H9 (cell line): ENCODE data around the gene WDFY1. TPM values are rescaled to one million over a fixed set of nuclear protein-coding genes. Genes with fewer than 3 reads are reported as not detected.

Experiments
- DNase-seq: peaks from one replicate; pipeline ENCODE4 v3.0.0-alpha.2; 2017
- H2AFZ ChIP-seq: one replicate; pipeline ENCODE4 v1.6.1; 2013; ENCODE audit warnings: mild to moderate bottlenecking, low read length, control low read depth, moderate library complexity
- H2AK5ac ChIP-seq: 2 replicates; pipeline ENCODE4 v1.6.1; 2013; ENCODE audit warnings: low read length, control low read depth, mixed read lengths; ENCODE audit not compliant: insufficient read length
- H2BK120ac ChIP-seq: one replicate; pipeline ENCODE4 v1.6.1; 2013; ENCODE audit warnings: low read depth, mild to moderate bottlenecking, low read length, control low read depth, inconsistent platforms; ENCODE audit not compliant: poor library complexity, severe bottlenecking
- H2BK12ac ChIP-seq: 2 replicates; pipeline ENCODE4 v1.6.1; 2013; ENCODE audit warnings: low read length, control low read depth, mixed read lengths, low read depth; ENCODE audit not compliant: insufficient read length
- H2BK15ac ChIP-seq: 2 replicates; pipeline ENCODE4 v1.6.1; 2013; ENCODE audit warnings: low read depth, low read length, control low read depth
- H2BK20ac ChIP-seq: one replicate; pipeline ENCODE4 v1.6.1; 2013; ENCODE audit warnings: low read depth, mild to moderate bottlenecking, low read length, control low read depth, inconsistent platforms; ENCODE audit not compliant: poor library complexity, severe bottlenecking
- H2BK5ac ChIP-seq: 2 replicates; pipeline ENCODE4 v1.6.1; 2013; ENCODE audit warnings: low read length, control low read depth, mixed read lengths; ENCODE audit not compliant: insufficient read length
- H3K14ac ChIP-seq: 2 replicates; pipeline ENCODE4 v1.6.1; 2013; ENCODE audit warnings: low read length, control low read depth; ENCODE audit not compliant: insufficient read depth
- H3K18ac ChIP-seq: 2 replicates; pipeline ENCODE4 v1.6.1; 2013; ENCODE audit warnings: low read depth, mild to moderate bottlenecking, mixed read lengths, low read length, control low read depth; ENCODE audit not compliant: insufficient read length
- H3K23ac ChIP-seq: 2 replicates; pipeline ENCODE4 v1.6.1; 2013; ENCODE audit warnings: low read length, control low read depth, mixed read lengths, low read depth; ENCODE audit not compliant: insufficient read length
- H3K23me2 ChIP-seq: 2 replicates; pipeline ENCODE4 v1.6.1; 2013; ENCODE audit warnings: low read depth, mild to moderate bottlenecking, mixed read lengths, low read length, control low read depth; ENCODE audit not compliant: insufficient read length, poor library complexity, severe bottlenecking
- H3K27ac ChIP-seq: 2 replicates; pipeline ENCODE4 v1.5.1; 2013; ENCODE audit warnings: low read length, control low read depth, mixed read lengths, low read depth; ENCODE audit not compliant: insufficient read length
- H3K27me3 ChIP-seq: 2 replicates; pipeline ENCODE4 v1.6.1; 2013; ENCODE audit warnings: low read length, control low read depth, inconsistent platforms; ENCODE audit not compliant: insufficient read depth
- H3K4ac ChIP-seq: 2 replicates; pipeline ENCODE4 v1.6.1; 2013; ENCODE audit warnings: low read depth, mild to moderate bottlenecking, control low read depth, inconsistent platforms, low read length, moderate library complexity
- H3K4me1 ChIP-seq: 2 replicates; pipeline ENCODE4 v1.6.1; 2013; ENCODE audit warnings: low read length, control low read depth, inconsistent platforms; ENCODE audit not compliant: insufficient read depth
- H3K4me2 ChIP-seq: 2 replicates; pipeline ENCODE4 v1.6.1; 2013; ENCODE audit warnings: low read length, control low read depth, mixed read lengths; ENCODE audit not compliant: insufficient read length, insufficient read depth
- H3K56ac ChIP-seq: 2 replicates; pipeline ENCODE4 v1.6.1; 2013; ENCODE audit warnings: low read depth, mild to moderate bottlenecking, mixed read lengths, low read length, control low read depth; ENCODE audit not compliant: insufficient read length
- H3K79me1 ChIP-seq: 2 replicates; pipeline ENCODE4 v1.6.1; 2013; ENCODE audit warnings: low read depth, mild to moderate bottlenecking, moderate library complexity, low read length, control low read depth, inconsistent platforms; ENCODE audit not compliant: insufficient read depth, poor library complexity, severe bottlenecking
- H3K79me2 ChIP-seq: 2 replicates; pipeline ENCODE4 v1.6.1; 2013; ENCODE audit warnings: low read length, control low read depth, inconsistent platforms; ENCODE audit not compliant: insufficient read depth
- H3K9ac ChIP-seq: 2 replicates; pipeline ENCODE4 v1.6.1; 2013; ENCODE audit warnings: low read length, control low read depth, mixed read lengths; ENCODE audit not compliant: insufficient read length; ENCODE audit errors: extremely low read depth
- H3K9me3 ChIP-seq: one replicate; pipeline ENCODE4 v1.6.1; 2013; ENCODE audit warnings: low read depth, low read length, inconsistent platforms; ENCODE audit not compliant: control insufficient read depth
- H3T11ph ChIP-seq: one replicate; pipeline ENCODE4 v1.6.1; 2013; ENCODE audit warnings: mild to moderate bottlenecking, low read length, control low read depth, inconsistent platforms
- H4K20me1 ChIP-seq: one replicate; pipeline ENCODE4 v1.6.1; 2013; ENCODE audit not compliant: control insufficient read depth, insufficient read length, insufficient read depth
- H4K5ac ChIP-seq: 2 replicates; pipeline ENCODE4 v1.6.1; 2013; ENCODE audit warnings: low read depth, mild to moderate bottlenecking, mixed read lengths, low read length, control low read depth; ENCODE audit not compliant: insufficient read length
- H4K8ac ChIP-seq: replicated peaks from 2 replicates; pipeline ENCODE4 v1.6.1; 2013; ENCODE audit warnings: low read length, control low read depth, mixed read lengths, low read depth; ENCODE audit not compliant: insufficient read length
- H4K91ac ChIP-seq: 2 replicates; pipeline ENCODE4 v1.6.1; 2013; ENCODE audit warnings: low read depth, mild to moderate bottlenecking, moderate library complexity, mixed read lengths, low read length, control low read depth; ENCODE audit not compliant: insufficient read length
- H3K27ac Mint-ChIP-seq, 3 experiments: 2 replicates in 2 of 3; 3 replicates in 1 of 3; pipeline ENCODE4 v1.8.0; 2020 to 2021; ENCODE audit warnings: mixed read lengths in 3 of 3, mild to moderate bottlenecking in 1 of 3, moderate library complexity in 1 of 3
- H3K27me3 Mint-ChIP-seq: 2 replicates; pipeline ENCODE4 v1.8.0; 2021; ENCODE audit warnings: low read depth, mild to moderate bottlenecking, moderate library complexity, mixed read lengths
- H3K36me3 Mint-ChIP-seq, 3 experiments: 2 replicates in 2 of 3; 3 replicates in 1 of 3; pipeline ENCODE4 v1.8.0; 2020 to 2021; ENCODE audit warnings: low read depth in 3 of 3, mixed read lengths in 3 of 3; ENCODE audit not compliant: insufficient read depth in 1 of 3
- H3K4me1 Mint-ChIP-seq, 2 experiments: 2 replicates each; pipeline ENCODE4 v1.8.0; 2020; ENCODE audit warnings: mixed read lengths in 2 of 2
- H3K4me3 Mint-ChIP-seq, 2 experiments: 2 replicates in 1 of 2; 3 replicates in 1 of 2; pipeline ENCODE4 v1.8.0; 2020 to 2021; ENCODE audit warnings: mild to moderate bottlenecking in 2 of 2, mixed read lengths in 2 of 2, moderate library complexity in 1 of 2
- H3K9me3 Mint-ChIP-seq, 2 experiments: 2 replicates in 1 of 2; 3 replicates in 1 of 2; pipeline ENCODE4 v1.8.0; 2020; ENCODE audit warnings: mild to moderate bottlenecking in 2 of 2, mixed read lengths in 2 of 2, moderate library complexity in 1 of 2
- CTCF ChIP-seq: fragments of 200-600 bp; sonication (generic); conservative IDR thresholded peaks from 3 replicates; pipeline ENCODE4 v1.8.0; 2021; ENCODE audit warnings: antibody characterized with exemption, mild to moderate bottlenecking
- WGBS: extraction: QIAGEN DNeasy Blood & Tissue Kit; methylation state at CpG from one replicate; pipeline ENCODE4 v1.1.7; 2013; ENCODE audit warnings: missing lambda C conversion rate, low lambda C conversion rate, mixed read lengths; ENCODE audit not compliant: insufficient read length; ENCODE audit errors: extremely low coverage; 5-methylcytosine and 5-hydroxymethylcytosine counted together
- total RNA-seq: library from RNA; stranded (reverse); gene quantifications from 2 replicates; pipeline ENCODE4 v1.2.1, GENCODE V29; 2021

The WDFY1 gene
- total RNA-seq, 1 experiment from 2014 or later = 54.1 TPM

- Histone ChIP-seq H3K27ac (no peak overlapping the region), H2AFZ (no peak overlapping the region), H4K20me1 (no peaks in the 10 kb centered on the region), H2BK12ac (no peak overlapping the region), H2BK15ac (no peak overlapping the region), H3K27me3 (no peaks in the 10 kb centered on the region), H3K18ac (no peak overlapping the region), H2AK5ac (no peak overlapping the region), H3K79me2 (no peaks in the 10 kb centered on the region), H2BK20ac (no peak overlapping the region), H3K4me2 (no peak overlapping the region), H4K91ac (no peak overlapping the region), H4K5ac (no peak overlapping the region), H3T11ph (no peak overlapping the region), H3K23me2 (no peaks in the 10 kb centered on the region), H3K14ac (no peak overlapping the region), H4K8ac (no peak overlapping the region), H3K79me1 (no peaks in the 10 kb centered on the region), H3K56ac (no peak overlapping the region), H3K9me3 (no peaks in the 10 kb centered on the region), H3K23ac (no peak overlapping the region), H3K9ac (no peak overlapping the region), H3K4ac (no peak overlapping the region), H2BK120ac (no peak overlapping the region), H3K4me1 (no peaks in the 10 kb centered on the region), H2BK5ac (no peak overlapping the region)
- Mint-ChIP-seq H3K27me3 (no peaks in the 10 kb centered on the region; the same call in 1 of the 2 replicates), H3K9me3 (no peaks in the 10 kb centered on the region), H3K27ac (no peak overlapping the region), H3K4me1 (peaks cover 4 to 12% of the 10 kb centered on the region in 2 experiments; a peak in 3 of 4 replicates), H3K36me3 (0 out of 7 replicates have a peak, but pooled peaks cover 0 to 3% (median 0%) of the 10 kb centered on the region in 3 experiments), H3K4me3 (no peak overlapping the region)
- no peak for DNase-seq
- no peak for TF ChIP-seq CTCF
- no CpG with 5 or more reads among the region's 7 CpGs for WGBS
These were observed 27.5 kb upstream of the WDFY1 start for GRCh38 chr2:223972656-223973102.
